Fibroblast of mammary gland (primary cell): ENCODE data around the gene CROCC2.

ENCODE experiments used
- DNase-seq: peaks from one replicate; pipeline ENCODE4 v3.0.0-alpha.2; 2010; ENCODE audit warnings: low read depth
- H3K4me3 ChIP-seq: 2 replicates; pipeline ENCODE4 v1.5.1; 2011; ENCODE audit warnings: low read depth, mild to moderate bottlenecking, low read length, moderate library complexity; ENCODE audit not compliant: control insufficient read depth
- TF ChIP-seq, protein P1 (sequence below): conservative IDR thresholded peaks from 2 replicates; pipeline ENCODE4 v1.5.1; 2011; ENCODE audit warnings: low read depth, low read length, inconsistent platforms; ENCODE audit not compliant: control insufficient read depth, insufficient read depth

CROCC2 gene

DNA sequence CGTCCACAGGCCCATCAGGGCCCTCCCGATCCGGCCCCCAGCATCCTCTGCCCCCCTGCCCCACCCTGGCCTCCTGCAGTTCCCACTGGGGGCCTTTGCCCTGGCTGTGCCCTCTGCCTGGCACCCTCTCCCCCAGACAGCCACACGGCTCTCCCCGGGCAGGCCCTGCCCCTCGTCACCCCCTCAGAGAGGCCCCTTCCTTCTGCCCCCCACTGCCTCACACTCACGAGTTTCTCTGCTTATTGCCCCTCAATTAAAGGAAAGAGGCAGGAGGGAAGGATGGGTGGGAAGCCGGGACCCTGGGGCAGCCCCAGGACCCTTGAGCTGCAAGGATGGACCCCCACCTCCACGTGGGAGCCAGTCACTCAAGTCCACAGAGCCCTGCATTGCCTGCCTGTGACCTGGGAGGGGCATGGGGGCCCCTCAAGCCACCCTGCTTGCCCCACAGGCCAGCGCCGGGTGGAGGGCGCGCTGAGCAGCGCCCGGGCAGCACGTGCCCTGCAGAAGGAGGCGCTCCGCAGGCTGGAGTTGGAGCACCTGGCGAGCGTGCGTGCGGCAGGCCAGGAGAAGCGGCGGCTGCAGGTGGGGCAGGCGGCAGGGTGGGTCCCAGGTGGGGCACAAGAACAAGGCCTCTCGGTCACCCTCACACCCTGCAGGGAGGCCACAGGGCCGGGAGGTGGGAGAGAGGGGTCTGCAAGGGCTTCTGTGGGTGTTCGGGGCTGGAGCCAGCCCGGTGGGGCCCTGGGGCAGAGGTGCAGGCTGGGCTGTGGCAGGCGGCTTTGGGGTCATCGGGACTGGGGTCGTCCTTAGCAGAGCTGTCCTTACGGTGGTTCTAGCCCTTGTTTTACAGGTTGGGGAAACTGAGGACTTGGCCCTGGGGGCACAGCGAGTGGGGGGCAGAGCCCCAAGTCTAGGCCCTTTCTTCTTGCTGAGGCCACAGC lies 61.8 kb downstream of the CROCC2 start:
- H3K4me3 ChIP-seq, result no peak overlapping the region
- TF ChIP-seq, protein P1, sequence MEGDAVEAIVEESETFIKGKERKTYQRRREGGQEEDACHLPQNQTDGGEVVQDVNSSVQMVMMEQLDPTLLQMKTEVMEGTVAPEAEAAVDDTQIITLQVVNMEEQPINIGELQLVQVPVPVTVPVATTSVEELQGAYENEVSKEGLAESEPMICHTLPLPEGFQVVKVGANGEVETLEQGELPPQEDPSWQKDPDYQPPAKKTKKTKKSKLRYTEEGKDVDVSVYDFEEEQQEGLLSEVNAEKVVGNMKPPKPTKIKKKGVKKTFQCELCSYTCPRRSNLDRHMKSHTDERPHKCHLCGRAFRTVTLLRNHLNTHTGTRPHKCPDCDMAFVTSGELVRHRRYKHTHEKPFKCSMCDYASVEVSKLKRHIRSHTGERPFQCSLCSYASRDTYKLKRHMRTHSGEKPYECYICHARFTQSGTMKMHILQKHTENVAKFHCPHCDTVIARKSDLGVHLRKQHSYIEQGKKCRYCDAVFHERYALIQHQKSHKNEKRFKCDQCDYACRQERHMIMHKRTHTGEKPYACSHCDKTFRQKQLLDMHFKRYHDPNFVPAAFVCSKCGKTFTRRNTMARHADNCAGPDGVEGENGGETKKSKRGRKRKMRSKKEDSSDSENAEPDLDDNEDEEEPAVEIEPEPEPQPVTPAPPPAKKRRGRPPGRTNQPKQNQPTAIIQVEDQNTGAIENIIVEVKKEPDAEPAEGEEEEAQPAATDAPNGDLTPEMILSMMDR, result no peak
- DNase-seq, result no peak

DNA sequence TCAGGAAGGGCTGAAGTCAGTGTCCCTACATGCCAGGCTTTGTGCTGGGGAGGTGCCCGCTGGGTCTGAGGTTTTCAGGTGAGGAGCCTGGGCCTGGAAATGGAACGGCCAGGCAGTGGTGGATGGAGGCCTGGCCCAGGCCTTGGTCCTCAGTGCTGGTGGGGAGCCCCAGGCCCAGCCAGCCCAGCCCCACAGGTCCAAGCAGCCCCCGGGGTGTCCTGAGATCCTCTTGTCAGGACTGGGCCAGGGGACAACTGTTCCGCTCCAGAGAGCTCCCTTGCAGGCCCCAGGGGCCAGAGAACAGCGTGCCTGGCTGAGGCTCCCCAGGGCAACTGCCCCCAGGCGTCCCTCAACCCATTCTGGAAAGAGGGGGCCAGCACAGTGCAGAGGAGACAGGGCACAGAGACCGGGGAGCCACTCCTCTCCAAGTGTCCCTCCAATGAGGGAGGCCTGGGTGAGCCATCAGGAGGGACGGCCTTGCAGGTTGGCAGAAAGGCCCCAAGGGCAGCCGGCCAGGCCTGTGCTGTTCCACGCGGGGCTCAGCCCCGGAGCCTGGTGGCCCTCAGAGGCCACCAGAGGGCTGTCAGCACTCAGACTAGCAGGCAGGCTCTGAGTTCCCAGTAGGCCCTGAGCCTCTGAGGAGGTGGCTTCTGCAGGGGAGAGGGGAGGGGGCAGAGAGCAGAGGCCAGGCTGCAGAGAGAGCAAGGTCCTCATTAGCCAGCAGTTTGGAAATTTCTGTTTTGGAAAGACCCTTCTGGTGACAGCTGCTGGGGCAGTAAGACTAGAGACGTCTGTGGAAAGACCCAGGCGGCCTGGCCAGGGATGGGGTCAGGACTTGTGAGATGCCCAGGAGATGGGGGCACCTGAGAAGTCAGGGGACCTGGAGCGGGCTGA lies 62.8 kb downstream of the CROCC2 start:
- no peak for DNase-seq
- no peak overlapping the region for H3K4me3 ChIP-seq
- TF ChIP-seq, protein P1, result no peak

DNA sequence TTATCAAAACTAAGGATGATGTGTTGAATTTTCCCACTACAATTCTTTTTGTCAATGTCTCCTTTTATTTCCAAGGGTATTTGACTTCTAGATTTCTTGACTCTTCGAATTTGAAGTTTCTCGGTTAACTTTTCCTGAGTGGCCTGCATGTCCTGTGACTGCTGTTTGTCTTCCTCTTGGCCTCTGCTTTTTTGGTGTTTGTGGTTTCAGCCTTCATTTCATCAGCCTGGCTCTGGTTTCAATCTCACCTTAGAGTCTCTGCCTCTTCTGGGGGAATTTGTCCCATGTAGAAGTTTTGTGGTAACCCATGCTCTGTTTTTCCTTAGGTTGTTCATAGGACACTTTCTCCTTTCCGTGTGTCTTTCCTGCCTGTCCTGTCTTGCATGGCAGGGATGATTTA lies 64.0 kb downstream of the CROCC2 start:
- no peak overlapping the region for H3K4me3 ChIP-seq
- no peak for DNase-seq

DNA sequence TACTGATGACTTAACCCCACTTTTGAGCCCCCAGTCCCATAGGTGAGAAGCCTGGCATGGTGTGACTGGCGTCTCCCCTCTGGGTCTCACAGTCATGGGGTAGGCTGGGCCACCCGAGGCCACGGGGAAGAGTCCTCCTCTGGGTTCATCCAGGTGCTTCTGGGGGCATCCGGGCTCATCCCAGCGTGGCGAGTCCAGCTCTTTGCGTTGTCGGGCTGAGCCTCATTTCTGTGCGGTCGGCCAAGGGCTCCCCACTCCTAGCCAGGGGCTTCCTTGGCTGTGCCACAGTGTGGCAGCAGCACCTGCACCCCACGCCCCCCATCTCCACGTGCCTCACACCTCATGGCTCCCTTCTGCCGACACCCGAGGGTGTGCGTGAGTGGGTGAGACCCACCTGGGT lies 64.7 kb downstream of the CROCC2 start:
- H3K4me3 ChIP-seq, result no peak overlapping the region
- DNase-seq, result no peak
- TF ChIP-seq, protein P1, result no peak

More for the DNA sequence above, 64.0 kb downstream of the CROCC2 start:
- TF ChIP-seq, protein P1, result no peak

DNA sequence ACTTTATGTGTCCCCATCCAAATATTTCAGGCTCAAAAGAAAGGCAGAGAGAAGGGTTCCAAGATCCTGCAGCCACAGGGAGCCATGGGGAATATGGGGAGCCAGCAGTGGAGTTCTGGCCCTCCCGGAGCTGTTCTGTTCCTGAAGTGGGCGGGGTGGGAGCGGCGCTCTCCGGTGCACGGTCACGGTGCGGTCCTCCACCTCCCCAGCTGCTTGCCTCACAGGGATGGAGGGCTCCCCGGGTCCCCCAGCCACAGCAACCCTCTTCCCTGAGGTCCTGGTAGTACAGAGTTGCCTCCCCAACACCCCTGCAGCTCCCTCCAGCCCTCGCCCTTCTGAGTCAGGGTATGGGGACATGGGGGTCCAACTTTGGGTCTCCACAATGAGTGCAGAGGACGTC lies 66.1 kb downstream of the CROCC2 start:
- TF ChIP-seq, protein P1, result no peak
- no peak for DNase-seq
- H3K4me3 ChIP-seq, result no peak overlapping the region

DNA sequence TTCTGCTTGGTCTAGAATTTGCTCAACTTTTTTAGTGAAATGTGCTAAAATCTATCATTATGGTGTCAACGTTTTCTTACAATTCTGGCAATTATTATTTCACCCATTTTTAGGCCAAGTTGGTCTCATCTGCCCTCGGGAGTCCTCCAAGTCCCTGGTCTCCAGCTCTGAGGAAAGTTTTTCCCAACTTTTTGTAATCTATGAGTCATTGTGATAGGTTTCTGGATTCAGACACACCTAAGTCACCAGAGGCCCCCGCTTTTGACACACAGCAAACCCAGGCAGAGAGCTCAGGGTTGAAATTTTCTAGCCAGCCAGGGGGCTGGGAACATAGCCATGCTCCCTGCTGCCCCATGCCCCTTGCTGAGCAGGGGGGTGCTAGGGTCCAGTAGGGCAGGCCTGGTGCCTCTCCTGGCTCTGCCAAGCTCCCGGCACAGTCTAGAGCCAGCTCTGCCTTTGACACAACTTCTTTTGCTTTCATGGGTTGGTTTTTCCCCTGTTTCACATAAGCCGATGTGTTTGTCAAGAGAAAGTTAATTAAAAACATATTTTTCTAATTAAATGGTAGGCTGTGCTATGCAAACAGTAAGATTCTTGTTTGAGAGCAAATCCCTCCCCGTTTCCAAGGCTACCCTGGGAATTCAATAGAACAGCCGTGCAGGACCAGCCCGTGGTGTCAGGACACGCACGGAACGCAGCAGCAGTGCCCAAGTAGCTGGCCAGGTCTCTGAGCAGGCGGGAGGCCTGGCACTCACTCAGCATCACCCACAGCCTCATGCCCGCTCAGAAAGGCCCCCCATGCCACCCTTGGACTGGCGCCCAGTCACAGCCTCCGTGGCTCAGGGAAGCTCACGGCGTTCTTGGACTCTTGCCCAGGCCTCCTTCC lies 66.7 kb downstream of the CROCC2 start:
- peak; percentile 75 for DNase-seq
- H3K4me3 ChIP-seq, result no peak overlapping the region
- TF ChIP-seq, protein P1, result no peak
